HG03457 (cell line): ENCODE data around the gene SPDYE3.
"Not testable (repeated sequence)": the region's sequence is repeated elsewhere in the genome, so short reads cannot be mapped to it uniquely, and the experiment has no call there.

ENCODE experiments used
- ATAC-seq: cut with Tn5 transposase; IDR thresholded peaks from one replicate; pipeline ENCODE4 v1.9.1; 2021; ENCODE audit warnings: moderate number of reproducible peaks; ENCODE audit not compliant: unreplicated experiment

The SPDYE3 gene

DNA sequence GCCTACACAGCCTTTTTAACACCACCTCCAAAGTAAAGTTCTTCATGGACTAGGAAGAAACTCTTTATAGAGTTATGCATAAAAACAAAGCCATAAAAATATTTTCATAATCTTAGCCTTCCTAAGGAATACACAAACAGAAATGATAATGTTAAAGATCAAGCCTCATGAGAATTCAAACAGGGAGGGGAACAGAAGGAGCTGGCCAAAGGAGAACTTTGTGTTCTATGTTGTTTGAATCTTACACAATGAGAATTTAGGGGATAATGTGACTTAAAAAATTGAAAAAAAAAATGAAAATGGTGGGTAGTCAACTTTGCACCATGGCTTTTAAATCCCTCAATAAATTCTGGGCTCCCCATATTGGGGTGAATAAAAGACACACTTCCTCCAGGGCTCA lies 41.3 kb downstream of the SPDYE3 start:
- no peak for ATAC-seq

DNA sequence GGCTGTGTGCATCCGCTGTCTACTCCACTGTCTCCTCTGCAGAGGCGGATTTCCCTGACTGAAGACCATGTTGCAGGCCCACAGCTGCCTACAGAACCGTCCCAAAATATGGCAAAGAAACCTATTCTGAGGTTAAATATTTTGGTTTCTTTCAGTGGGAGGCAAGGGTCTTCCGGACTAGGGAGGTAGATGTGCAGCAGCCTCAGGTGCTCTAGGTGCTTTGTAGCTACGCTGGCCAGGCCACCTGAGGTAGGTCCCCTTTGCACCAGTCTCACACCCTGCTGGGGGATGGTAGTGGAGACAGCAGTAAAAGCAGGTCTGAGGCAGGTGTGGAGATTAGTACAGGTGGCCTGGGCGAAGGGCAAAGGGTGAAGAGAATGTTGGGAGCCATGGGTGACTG lies 42.3 kb downstream of the SPDYE3 start:
- ATAC-seq = no peak

- ATAC-seq = no peak
Measured at GRCh38 chr7:100351657-100352058, 44.2 kb downstream of the SPDYE3 start.

- not testable (repeated sequence) for ATAC-seq
Measured at GRCh38 chr7:100352230-100352781, 44.8 kb downstream of the SPDYE3 start.

GRCh38 chr7:100352984-100353684 lies 45.6 kb downstream of the SPDYE3 start:
- ATAC-seq = no peak

DNA sequence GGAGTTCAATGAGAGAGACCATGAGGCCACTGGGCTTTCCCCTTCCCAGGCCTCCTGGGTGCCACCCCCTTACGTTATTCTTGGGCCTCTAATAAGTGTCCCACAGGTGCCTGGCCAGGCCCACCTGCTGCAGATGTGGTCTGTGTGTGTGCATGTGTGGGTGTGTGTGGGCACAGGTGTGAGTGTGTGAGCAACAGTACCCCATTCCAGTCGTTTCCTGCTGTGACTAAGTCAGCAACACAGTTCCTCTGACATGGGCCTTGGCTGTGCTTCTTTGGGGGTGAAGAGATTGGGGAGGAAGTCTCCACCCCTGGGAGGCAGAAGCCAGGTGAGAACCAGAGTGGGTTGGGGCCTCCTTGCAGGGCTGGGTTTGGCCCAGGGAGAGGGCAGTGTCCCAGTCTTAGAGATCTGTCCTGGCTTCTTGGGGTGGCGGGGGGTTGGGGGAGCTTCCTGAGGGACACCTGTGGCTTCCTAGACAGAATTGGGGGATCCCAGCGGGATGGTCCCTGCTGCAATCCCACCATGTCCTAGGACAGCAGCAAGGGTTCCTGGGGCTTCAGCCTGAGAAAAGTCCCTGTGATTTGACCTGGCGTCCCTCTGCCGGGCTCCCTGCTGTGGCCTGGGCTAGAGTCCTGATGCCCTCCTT lies 46.3 kb downstream of the SPDYE3 start:
- ATAC-seq = no peak

- no peak for ATAC-seq
Measured at GRCh38 chr7:100356416-100357068, 49.0 kb downstream of the SPDYE3 start.

DNA sequence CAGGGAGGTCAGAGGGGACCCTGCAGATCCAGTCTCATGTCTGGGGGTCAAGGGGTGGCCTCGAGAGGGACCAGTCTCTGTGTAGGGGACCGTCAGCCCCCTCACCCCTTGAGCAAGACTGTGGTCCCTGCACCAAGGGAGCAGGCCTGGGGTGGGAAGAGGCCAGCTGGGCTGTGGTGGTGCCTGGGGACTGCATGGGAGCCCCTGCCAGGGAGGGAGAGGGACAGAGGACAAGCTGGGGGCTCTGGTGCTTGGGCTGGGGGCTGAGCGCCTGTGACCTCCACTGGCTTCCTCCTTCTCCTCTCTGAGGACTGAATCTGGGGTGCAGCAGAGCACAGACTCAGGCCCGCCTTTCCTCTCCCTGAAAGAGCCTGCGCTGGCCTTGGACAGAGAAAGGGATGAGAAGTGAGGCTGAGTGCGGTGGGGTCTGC lies 49.6 kb downstream of the SPDYE3 start:
- ATAC-seq = no peak

DNA sequence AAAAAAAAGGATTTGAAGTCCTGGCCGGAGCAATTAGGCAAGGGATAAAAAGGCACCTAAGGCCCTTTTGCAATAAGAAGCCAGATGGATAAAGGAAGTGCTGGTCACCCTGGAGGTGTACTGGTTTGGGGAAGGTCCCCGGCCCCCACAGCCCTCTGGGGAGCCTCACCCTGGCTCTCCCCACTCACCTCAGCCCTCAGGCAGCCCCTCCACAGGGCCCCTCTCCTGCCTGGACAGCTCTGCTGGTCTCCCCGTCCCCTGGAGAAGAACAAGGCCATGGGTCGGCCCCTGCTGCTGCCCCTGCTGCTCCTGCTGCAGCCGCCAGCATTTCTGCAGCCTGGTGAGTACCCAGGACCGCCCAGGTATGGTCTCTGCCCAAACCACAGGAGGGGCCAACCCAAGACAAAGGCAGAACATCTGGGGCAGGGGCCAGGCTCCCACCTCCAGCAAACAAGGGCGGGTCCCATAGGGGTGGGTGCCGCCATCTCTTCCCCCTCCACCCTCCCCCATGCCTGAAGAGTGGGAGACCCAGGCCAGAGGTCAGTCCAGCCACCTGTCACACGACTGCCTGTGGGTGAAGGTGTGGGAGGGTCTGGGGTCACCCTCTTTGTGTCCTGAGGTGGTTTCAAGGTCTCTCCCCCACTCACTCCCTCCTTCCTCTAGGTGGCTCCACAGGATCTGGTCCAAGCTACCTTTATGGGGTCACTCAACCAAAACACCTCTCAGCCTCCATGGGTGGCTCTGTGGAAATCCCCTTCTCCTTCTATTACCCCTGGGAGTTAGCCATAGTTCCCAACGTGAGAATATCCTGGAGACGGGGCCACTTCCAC lies 50.7 kb downstream of the SPDYE3 start, which contains the start of gene PILRB:
Gene PILRB, plus strand, starts transcription at position 91 of the 830 bp plus-strand sequence. Its CDS starts 186 bp downstream, at position 277.
- ATAC-seq = no peak

- no peak for ATAC-seq
Measured at GRCh38 chr7:100358857-100359212, 51.3 kb downstream of the SPDYE3 start.

GRCh38 chr7:100360135-100360854 lies 52.8 kb downstream of the SPDYE3 start:
- ATAC-seq = no peak

GRCh38 chr7:100363098-100363497 lies 55.6 kb downstream of the SPDYE3 start:
- no peak for ATAC-seq

GRCh38 chr7:100363797-100364196 lies 56.3 kb downstream of the SPDYE3 start:
- not testable (repeated sequence) for ATAC-seq

DNA sequence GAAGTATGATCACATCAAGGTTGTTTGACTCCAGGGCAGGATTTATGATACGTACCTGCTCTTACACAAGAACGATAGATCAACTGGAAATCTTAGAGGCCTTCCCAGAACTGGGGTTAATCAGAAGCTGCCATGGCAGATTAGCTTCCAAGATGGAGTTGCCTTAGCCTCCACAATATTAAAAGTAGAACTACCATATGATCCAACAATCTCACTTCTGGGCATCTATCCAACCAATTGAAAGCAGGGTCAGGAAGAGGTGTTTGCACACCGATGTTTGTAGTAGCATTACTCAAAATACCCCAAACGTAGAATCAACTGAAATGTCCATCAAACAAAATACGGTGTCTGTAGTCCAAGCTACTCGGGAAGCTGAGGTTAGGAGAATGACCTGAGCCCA lies 57.0 kb downstream of the SPDYE3 start:
- no peak for ATAC-seq

DNA sequence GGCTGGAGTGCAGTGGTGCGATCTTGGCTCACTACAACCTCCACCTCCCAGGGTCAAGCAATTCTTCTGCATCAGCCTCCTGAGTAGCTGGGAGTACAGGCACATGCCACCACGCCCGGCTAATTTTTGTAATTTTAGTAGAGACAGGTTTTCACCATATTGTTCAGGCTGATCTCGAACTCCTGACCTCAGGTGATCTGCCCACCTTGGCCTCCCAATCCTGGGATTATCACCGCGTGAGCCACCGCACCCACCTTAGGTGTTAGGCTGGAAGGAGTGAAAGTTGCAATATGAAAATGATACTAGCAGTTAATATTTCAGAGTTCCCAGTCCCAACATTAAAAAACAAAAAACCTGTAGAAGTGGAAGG lies 58.5 kb downstream of the SPDYE3 start:
- not testable (repeated sequence) for ATAC-seq

DNA sequence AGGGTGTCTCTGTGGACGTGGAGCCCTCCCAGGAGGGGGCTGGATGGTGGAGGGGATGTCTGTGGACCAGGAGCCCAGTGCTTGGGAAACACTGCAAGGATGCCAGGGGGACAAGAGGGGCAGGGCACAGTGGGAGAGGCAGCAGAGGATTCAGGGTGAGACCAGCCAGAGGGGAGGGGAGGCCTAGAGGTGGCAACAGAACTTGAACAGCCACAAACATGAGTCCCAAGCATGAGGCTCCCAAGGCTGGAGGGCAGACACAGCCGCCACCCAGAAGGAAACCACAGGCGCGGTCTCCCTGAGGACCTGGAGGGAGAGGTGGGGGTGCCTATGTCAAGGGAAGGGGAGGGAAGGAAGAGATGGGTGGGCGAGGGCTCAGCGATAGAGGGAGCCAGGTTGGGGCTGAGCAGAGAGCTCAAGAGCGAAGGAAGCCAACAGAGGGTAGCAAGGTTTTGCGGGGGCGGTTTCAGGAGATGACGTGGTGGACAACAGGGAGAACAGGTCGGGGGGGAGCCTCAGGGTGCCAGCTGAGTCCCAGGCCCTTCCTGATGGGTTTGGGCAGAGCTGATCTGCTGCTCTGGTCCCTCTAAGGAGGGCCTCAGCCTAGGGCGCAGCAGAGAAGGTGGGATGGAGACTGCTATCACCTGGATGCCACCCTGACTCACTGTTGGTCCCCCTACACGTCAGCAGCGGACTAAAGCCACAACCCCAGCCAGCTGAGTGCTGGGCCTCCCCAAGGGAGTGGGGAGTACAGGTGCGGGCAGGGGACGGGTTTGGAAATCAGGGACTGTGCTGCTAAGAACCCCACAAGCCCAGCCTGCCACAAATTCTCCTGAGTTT lies 59.1 kb downstream of the SPDYE3 start:
- no peak for ATAC-seq

DNA sequence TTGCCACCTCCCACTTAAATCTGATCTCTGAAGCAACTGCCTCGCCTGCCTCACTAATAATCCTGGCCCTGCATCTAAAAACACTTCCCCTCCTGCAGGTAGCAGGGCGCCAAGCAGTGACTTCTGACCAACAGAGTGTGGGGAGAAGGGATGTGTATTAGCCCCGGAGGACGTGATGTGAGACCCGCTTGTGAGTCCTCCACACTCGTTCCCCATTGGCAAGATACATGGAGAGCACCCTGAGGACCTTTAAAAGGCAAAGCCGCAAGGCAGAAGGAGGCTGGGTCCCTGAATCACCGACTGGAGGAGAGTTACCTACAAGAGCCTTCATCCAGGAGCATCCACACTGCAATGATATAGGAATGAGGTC lies 59.7 kb downstream of the SPDYE3 start:
- ATAC-seq = no peak

DNA sequence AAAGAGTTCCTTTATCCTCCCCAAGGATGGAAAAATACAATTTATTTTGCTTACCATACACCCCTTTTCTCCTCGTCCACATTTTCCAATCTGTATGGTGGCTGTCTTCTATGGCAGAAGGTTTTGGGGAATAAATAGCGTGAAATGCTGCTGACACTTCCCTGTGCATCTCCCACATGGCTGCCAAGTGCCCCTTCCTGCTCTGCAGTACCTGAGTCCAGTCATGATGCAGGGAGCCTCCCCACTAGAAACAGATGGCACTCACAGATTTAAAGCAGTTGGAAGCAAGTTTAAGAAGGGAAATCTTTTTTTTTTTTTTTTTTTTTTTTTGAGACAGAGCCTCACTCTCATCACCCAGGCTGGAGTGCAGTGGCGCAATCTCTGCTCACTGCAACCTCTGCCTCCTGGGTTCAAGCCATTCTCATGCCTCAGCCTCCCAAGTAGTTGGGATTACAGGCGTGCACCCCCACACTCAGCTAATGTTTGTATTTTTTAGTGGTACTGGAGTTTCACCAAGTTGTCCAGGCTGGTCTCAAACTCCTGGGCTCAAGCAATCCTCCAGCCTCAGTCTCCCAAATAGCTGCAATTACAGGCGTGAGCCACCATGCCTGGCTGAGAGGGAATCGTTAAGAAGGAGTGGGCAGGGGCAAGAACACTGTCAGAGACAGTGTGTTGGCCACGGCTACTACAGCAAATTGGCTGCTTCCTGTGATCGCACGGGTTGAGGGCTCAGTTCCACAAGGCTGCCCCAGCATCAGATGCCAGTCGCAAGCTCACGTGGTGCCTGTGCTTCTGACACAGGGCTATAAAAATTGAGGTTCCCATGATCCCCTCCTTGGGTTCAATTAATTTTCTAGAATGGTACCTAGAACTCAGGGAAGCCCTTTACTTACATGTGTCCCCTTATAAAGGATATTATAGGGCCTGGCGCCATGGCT lies 60.4 kb downstream of the SPDYE3 start:
- no peak for ATAC-seq
